HG03159 (cell line): ENCODE data around the gene RNASEH1.

Experiments used
- ATAC-seq: cut with Tn5 transposase; IDR thresholded peaks from one replicate; pipeline ENCODE4 v1.9.1; 2021; ENCODE audit warnings: mild to moderate bottlenecking, moderate library complexity; ENCODE audit not compliant: unreplicated experiment

RNASEH1 gene

DNA sequence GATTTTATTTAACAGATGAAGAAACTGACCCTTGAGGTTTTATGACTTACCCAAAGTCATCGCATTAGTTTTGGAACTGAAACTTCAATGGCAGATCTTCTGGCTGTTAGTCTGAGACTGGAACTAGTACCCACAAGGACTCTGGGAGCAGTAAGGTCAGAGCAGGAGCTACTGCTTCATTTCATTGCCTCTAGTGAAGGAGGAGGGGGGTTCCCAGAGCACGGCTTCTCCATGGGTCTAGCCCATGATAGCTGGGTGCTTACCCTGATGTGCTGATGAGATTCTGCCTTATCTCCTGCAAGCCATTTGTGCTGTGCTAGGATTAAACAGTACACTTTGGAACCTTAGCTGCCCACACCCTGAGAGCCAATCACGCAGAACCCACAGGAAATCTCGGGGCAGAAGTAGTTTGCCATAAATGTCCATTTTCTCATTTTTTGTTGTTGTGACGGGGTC lies 5.4 kb upstream of the RNASEH1 start:
- peak; percentile 39 for ATAC-seq

DNA sequence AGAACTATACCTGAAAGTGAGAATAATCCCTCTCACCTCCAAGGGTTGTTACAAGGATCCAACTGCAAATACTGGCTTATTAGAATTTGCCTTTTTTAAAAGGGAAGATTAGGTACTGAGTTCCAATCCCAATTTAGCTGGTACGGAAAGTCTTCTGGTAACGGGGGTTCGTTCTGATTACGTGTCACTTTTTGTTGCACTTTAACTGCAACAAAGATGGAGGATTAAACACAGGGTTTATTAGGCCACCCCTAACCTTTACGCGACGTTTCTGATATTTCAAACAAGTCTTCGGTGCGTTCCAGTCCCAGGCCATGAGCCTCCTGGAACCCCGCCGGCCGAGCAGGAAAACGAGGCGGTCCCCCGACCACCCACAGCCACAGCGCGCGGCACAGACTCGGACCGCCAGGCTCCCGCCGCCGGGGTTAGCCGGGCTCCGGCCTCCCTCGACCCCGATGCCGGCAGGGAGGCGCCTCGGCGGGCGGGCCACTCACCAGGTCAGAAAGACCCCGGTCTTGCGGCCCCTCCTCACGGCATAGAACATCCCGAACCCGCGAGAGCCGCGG lies 411 bp downstream of the RNASEH1 start:
- peak; percentile 30 for ATAC-seq

DNA sequence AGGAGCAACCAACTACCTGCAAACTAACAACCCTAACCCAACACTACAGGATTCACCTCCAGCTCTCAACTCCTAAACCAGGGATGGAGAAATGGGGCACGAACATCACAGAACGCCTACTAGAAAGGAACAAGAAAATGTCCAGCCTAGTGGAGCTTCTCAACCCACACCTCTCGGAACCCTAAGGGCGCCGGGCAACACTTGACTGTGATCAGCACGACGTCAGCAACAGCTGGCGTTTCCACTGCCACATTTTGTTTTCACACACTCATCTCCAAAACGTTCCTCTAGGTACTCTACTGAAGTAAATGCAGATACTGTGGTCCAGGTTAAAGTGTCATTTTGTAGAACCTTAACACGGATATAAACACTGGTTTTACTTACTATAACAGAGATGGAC lies 4.2 kb downstream of the RNASEH1 start:
- no peak for ATAC-seq

DNA sequence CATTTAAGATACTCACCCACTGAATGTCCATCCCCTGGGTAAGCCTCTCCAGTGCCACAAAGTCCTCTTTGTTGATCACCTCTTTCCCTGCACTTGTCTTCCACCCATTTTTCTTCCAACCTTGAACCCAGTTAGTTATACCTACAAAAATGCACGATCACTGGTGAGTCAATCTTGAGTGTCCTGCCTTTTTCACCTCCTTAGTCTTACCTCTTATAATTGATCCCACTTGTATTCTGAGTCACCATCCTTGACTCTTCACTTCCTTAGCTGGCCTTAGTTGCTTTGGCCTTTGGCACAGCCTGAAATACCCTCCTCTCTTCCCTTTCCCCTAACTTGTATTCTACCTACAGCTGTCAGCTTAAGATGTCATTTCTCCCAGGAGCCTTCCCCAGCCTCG lies 10.2 kb downstream of the RNASEH1 start:
- ATAC-seq, result no peak

DNA sequence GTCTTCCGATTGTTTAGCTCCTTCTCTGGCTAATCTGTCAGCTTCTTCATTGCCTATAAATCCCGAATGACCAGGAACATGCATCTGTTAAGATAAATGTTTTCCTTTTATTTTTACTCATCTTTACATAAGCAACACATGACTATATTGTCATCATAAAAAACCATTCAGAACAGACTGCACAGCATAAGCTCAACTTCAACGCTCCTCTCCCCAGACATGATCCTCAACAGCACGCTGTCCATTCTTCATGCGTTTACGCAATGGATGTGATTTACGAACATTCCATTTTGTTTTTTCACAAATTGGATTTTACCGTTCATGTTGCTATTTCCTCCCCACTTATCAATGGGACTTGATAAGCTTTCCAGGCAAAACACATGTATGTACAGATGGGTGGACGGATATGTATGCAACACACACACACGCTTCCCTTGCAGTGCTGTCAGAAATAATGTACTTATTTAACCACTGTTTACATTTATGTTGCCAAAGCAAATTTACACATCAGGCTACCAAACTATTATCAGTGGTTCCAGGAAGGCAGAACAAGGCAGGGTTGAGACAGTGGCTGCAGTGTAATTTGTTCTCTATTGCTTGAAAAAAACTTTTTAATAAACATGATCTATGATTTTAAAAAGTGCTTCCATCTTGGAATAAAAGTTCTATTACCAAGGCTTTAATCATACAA lies 12.2 kb downstream of the RNASEH1 start:
- ATAC-seq, result no peak

DNA sequence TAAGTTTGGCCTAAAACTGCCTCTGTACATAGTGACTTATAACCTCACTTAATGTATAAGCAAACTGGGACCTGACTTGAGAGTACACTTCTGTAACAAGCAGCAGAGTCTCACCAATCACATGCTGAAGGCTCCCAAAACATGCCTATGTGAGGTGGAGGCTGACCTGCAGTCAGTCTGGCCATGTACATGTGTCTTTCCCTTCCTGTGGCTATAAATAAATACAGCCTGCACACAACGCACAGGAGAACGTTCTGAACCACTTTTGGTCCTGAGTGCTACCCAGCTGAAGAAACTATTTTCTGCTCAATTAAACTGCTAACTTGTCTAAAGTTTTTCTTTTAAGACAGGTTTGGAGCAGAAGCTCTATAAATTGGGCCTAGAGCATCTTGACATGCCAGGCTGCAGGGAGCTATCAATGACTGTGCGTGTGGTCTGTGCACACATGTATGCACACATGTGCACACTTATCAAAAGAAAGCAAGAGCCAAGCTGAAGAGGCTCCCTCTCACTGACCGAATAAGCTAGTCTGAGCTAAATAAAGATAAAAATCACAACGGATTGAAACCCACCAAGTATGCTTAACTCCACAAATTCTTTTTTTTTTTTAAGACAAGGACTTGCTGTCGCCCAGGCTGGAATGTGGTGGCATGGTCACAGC lies 15.0 kb downstream of the RNASEH1 start:
- ATAC-seq, result no peak

DNA sequence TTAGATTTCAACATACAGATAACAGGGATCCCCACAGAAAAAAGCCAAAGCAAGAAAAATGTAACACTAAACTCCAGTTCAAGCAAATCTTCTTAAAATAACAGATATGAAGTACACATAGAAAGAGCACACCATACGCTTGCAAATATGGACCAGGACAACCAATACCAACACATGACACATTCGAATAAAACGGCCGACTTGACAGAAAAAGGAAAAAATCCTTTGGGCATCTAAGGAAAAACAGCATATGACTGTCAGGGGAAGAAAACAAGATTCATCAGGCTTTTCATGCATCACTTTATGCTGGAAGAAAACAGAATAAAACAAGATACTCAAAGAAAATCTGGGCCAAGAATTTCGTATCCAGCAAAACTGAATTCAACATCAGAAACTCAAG lies 16.0 kb downstream of the RNASEH1 start:
- ATAC-seq, result no peak

DNA sequence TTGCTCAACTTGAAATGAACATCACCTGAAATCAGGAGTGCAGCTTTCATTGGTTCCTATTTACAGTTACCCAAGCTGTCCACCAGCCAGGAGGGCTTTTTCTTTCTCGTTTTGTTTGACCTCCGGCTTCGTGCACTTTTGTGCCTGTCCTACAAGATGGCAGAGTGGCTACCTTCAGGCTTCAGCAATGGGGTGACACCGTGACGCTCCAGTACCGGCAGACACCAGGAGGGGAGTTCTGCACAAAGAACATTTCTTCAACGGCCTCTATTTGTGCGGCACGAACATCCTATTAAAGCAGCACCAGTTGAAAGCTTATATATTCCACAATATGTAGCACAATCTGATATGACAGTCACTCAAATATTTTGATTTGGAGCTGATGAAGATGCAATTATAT lies 18.3 kb downstream of the RNASEH1 start:
- ATAC-seq, result no peak

DNA sequence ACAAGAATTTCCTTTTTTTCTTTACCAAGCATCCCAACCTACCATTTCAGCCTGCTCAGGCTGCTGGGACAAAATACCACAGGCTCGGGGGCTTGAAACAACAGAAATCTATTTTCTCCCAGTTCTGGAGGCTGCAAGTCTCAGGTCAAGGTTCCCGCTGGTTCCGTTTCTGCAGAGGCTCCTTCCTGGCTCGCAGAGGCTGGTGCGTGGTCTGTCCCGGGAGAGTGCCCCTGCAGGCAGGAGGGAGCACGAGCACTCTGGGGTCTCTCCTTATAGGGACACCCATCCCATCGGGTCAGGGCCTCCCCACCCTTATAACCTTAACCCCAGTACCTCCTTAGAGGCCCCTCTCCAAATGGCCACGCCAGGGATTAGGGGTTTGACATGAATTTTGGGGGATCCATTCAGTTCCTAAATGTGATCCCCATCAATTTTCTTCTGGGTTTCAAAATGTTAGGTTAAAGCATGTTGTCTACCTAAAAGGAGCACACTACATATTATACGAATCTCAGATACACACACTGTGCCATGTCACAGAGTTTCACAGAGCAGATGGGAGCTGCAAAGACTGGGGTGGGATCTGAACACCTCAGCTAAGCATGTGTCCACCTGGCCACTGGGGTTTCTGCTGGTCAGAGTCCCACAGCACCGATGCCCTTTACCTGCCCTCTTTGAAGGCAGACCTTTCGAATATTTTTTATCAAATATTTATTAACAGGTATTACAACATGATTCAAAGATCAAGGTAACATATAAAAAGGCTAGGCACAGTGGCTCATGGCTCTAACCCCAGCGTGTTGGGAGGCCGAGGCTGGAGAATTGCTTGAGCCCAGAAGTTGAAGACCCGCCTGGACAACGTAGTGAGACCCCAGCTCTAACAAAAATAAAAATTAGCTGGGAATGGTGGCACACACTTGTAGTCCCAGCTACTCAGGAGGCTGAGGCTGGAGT lies 21.2 kb downstream of the RNASEH1 start:
- ATAC-seq, result no peak

DNA sequence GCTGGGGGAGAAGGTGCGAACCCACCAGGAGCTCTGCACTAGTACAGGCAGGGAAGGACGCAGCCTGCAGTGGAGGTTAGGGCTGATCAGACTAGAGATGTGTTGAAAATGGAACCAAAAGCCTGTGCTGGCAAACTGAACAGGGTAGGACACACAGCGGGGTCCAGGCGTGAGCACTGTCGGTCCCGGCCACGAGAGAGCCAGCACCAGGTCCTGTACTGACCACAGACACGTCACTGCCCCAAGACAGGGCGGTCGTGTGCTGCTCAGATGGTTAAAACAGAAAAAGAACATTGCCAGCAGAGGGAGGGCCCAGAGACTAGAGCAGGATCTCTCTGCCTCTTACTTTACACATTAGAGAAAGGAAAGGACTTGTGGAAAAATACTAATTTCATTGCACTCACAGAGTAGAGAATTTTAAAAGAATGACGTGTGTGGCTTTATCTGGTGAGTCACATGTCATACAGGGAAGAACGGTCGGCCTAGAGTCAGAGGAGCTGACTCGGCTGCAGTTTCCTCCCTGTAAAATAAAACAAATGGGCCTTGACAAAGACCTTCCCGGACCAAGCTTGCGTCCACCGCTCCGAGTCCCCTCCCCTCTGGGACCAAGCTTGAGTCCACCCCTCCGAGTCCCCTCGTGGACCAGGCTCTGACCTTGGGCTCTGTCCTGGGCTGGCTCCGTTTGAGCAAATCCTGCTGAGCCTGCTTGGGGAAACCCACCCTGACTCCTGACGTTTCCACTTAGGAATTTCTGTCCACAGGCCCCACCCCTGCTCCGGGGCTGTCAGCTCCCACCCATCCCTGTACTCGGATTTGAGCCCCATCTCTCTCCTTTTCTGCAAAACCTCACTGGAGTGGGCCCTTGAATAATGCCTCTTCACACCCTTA lies 22.1 kb downstream of the RNASEH1 start:
- ATAC-seq, result no peak

DNA sequence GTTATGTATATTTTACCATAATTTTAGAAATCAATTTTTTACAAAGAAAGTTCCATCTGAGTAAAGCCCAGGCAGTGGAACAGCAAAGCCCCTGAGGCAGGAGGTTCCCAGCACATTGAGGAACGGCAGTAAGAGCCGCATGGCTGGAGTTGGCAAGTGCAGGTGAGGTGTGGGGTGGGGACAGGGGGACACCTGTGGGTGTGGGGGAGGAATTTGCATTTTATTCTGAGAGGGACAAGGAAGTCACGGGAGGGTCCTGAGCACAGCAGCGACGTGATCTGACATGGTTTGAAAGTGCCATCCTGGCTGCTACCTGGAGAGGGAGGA lies 22.7 kb downstream of the RNASEH1 start:
- ATAC-seq, result no peak

DNA sequence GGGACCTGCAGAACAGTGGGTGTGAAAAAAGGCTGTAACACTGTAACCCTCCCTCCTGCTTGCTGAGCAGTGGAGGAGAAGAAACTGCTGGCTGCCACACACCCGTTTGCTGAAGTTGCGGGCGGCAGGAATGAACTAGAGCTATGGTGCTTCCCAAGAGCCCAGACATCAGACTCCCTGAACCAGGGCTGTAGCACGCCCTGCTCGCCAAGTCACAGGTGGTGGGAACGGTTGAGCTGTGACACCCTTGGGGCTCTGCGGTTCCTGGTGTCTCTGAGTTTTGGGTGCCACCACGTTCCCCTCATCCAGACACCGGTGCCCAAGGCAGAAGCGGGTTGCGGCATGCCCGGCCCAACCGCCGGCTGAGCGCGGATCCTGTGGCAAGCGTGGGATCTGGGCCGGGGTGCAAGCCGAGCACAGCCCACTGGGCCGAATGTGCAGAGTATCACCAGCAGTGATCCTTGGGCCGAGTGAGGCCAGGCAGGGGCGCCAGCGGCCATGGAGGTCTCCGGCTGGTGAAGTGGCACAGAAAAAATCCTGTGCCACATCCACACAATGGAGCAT lies 23.8 kb downstream of the RNASEH1 start:
- ATAC-seq, result no peak

DNA sequence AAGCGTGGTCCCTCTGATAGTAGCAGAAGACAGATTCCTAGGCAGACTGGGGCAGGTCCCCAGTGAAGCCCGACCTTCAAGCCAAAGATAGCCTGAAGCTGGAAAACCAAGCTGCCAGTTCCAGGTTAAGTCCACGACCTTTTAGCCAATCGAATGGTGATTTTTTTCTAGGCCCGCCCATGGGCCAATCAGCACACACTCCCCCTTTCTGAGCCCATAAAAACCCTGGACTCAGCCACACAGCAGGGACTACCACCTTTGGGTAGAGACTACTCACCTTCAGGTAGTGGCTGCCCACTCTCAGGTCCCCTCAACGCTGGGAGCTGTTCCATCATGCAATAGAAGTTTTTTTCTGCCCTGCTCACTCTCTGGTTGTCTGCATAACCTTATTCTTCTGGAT lies 24.3 kb downstream of the RNASEH1 start:
- no peak for ATAC-seq

DNA sequence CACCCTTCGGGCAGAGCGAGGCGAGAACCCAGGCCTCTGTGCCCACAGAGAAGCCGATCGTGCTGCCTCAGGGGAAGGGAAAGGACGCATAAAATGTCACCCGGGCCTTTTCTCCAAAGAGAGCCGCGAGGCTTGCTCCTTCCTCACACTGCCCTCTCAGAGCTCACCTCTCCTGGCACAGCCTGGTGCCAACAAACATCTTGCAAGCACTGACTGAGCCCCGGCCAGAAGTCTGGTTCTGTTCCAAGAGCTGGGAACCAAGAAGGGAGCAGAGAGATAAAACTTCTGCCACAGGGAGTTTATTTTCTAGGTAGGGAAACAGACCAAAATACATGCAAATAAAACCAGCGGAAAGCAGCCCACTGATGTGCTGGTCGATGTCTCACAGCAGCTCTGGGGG lies 25.2 kb downstream of the RNASEH1 start:
- ATAC-seq, result no peak

DNA sequence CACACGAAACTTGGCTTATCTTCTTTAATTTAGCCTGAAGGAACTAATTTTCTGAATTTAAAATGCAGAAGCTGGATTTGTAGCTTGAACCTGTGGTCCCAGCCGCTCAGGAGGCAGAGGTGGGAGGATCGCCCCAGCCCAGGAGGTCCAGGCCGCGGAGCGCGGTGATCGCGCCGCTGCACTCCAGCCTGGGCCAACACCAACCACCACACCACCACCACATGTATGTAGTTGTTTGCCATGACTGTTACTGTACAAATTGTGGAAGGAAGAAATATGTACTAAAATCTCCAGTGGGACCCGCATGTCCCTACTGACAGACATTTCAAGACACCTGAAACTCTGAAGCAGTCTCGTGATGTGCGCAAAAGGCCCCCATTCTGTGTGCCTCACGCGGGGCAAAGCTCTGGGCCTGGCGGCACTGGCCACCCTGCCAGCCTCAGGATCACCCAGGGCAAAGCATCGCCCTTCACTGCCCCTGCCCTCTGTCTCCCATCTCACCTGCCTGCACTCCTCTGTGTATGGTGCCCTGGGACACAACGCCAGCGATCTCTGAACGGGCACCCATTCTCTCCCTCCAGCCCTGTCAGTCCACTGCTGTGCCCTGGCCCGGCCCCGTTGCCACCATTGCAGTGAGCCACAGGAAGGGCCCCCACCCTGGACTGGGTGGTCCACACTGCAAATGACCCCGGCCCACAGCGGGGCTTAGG lies 28.7 kb downstream of the RNASEH1 start:
- ATAC-seq, result no peak

DNA sequence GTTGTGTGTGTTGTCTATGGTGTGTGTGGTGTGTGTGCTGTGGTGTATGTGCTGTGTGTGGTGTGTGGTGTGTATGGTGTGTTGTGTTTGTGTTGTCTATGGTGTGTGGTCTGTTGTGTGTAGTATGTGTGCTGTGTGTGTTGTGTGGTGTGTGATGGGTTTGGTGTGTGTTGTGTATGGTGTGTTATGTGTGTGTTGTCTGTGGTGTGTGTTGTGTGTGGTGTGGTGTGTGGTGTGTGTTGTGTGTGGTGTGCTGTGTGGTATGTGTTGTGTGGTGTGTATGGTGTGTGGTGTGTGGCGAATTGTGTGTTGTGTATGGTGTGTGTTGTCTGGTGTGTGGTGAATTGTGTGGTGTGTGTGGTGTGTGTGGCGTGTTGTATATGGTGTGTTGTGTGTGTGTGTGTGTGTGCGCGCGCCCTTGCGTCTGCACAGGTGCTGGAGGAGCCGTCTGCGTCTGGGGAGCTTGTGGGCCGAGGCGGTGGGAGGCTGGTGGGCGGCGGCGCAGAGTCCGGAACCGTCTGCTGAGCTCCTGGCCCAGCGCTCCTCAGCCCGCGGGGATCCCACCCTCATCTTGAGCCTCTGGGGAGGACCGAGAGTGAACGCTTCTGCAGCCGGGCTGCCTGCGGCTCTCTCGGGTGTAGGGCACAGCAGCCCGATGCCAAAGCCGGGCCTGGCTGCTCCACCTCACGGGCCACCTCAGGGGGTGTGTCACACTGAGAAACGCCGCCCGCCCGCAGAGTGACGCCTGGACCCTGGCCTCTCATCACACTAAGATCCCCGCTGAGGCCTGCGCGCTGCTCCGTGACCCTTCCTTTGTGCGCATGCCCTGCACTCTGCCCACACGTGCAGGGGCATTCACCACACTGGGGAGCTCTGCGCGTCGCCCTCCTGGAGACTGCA lies 30.0 kb downstream of the RNASEH1 start:
- ATAC-seq, result no peak

DNA sequence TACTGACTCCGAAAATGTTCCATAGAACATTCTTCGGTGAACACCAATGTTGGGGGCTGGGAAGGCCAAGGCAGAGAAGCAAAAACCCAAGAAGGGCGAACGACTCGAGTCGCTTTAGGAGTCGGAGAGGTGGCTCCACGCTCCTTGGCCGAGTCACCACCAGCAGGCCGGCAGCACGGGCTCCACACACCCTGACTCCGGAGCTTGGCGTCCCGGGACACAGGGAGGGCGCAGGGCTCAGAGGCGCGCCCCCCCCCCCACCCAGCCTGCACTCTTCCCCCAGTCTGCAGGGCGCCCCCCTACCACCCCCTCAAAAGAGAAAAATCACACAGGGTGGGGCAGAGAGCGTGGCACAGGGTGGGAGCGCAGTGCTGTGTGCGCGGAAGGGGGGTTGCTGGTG lies 31.3 kb downstream of the RNASEH1 start:
- no peak for ATAC-seq

DNA sequence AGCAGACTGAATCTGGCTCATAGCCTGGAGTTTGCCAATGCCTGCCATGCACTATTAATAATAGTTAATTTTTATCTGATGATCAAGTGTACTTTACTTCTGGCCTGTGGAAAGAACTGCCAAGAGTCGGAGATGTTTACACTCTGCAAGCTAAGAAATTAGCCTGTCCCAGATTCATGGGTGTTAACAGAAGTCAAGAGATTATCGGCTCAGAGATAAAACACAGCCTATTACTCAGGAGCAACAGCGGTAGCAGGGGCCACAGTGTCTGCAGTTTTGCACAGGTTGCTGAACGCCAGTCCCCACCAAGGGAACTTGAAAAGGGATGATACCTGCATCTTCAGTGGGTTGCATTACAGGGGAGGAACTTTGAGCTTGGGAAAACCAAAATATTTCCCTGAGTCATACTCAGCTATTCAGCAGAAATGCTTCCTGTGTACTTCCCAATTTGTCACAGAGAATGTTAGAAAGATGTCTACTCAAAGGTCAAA lies 34.5 kb downstream of the RNASEH1 start:
- ATAC-seq, result no peak
